GM20431 (cell line): Measurements from ENCODE around the gene TMEM183A.

Experiments used
- in situ Hi-C: fragments of 300-500 bp; cut with MseI, MboI; formaldehyde crosslinking; loops from one replicate; pipeline ENCODE4 v1.15.0; 2020; ENCODE audit warnings: low sequenced_read_pairs; ENCODE audit not compliant: unreplicated experiment

TMEM183A gene

DNA sequence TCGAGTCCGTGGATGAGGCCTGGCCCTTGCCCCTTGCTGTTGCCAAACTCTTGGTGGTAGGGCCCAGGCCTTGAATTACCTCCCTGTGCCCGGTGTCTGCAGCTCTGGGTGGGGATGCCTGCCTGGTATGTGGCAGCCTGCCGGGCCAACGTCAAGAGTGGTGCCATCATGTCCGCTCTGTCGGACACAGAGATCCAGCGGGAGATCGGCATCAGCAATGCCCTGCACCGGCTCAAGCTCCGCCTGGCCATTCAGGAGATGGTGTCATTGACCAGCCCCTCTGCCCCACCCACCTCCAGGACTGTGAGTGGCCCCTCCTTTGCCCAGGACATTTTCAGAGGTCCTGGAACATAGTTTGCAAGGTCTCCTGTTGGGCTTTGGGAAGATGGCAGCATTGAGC is 52.9 kb downstream of the TMEM183A start:
- in situ Hi-C loops: no loop called here

DNA sequence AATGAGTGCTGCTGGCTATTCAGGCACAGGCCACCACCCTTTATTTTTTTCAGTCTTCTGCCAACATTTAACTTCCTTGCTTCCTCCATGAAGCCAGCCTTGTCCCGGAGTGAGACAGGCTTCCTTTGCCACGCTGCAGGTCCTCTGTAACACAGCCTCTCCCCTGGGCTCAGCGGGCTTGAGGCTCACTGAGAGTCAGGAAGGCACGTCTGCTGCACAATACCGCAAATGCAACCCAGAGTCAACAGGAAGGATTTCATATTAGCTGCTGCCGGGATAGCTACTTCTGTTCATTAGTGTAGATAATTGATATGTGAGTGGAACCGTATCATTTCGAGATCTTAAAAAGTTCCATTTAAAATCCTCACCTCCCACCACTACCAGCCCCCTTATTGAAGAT is 56.1 kb downstream of the TMEM183A start:
- in situ Hi-C loops: no loop called here

DNA sequence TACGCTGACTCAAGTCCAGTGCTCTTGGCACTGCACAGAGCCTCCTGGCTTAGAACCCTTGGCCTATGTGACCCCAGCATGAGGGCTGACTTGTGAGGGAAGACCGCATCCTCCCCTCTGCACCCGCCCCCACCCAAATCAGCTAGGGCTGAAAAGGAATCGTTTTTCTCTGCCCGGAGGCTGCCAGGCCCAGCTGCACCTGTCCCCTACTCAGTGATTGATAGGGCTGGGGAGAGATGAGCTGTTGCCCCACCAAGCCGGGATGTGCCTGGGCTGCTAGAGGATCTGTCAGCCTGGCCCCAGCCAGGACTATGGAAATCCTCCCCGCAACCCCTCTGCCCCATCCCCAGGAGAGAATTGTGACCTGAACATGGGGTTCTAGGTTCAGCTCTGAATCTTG is 58.0 kb downstream of the TMEM183A start:
- in situ Hi-C loops: no loop called here

DNA sequence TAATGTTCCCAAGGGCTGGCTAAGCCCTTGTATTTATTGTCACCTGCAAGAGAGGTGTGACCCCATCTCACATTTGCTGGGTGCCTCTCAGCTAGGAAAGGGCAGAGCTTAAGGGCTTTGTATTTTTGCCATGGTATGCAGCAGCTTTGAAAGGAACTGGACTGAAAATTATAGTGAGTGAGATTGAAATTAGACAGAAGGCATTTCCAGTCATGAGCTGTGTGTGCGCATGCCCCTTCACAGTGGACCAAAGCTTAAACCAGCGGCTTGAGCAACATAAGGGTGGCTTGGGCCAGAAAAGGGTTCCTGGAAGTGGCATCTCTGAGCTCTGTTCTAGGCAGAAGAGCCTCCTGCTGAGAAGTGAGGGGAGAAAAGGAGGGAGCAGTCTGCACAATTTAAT is 58.8 kb downstream of the TMEM183A start:
- in situ Hi-C loops: no loop called here

DNA sequence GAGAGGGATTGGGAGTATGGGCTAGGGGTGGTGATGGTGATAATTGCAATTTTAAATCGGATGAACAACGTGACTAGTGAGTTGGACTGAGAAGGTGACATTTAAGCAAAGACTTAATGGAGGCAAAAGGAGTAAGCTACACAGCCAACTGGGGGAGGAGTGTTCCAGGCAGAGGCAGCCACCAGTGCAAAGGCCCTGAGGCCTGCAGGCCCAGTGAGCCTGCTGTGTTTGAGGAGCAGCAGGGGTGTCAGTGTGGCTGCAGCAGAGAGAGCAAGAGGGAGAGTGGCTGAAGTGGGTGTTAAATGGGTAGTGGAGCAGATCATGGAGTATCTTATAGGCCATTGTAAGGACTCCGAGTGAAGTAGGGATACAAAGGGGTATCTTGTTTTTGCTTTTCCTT is 59.8 kb downstream of the TMEM183A start:
- in situ Hi-C loops: no loop called here

DNA sequence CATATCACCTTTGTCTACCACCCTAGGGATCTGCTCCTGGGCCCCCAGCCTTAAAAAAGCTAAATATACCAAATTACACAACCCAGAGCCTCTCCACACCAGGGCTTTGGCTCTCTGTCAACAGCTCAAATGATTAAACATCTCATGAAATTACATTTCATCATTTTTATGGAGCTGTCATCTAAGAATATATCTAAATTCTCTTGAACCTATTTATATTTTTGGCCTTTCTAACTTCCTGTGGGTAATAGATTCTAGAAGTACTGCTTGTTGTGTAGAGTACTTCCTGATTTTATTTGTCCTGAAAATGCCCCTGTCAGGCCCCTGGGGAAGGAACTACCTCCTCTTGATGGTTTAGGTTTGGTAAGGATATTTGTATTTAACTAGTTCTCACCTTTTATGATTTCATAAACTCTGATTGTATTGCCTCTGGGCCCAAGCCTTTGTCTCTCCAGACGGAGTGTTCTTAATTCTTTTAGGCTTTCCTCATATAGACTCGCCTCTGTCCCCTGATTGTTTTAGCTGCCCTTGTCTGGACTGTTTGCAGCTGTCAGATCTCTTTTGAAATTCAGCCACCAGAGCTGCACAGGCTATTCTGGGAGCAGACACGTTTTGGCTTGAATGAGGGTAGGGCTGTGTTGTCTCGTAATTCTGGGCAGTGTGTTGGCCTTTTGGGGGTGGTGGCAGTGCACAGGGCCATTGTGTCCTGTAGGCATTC is 62.0 kb downstream of the TMEM183A start:
- in situ Hi-C loops: no loop called here

DNA sequence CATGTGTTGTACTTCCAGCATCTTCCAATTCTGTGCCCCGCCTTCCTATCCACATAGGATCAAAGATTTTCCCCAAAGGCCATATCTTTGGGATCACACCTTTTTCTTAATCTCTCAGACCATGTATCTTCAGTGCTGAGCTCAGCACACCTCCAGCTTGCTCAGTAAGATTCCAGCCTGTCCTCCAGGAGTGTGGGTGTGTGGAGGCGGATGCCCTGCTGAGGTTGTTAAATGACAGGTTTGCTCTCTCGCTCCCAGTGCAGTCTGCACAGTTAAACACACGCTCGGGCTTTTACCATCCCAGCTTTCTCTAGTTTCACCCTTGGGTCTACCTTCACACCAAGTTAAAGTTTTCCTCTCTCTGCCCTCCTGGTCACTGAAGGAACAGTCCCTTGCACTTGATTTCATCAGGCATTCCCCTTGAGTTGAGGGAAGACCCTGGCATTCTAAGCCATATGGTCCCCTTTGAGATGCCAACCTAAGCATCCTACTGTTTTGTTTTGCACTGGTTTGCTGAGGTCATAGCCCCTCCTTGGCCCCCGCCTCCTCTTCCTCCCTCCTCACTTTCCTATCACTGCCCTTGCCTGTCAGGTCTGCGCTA is 64.9 kb downstream of the TMEM183A start:
- in situ Hi-C loops: no loop called here

DNA sequence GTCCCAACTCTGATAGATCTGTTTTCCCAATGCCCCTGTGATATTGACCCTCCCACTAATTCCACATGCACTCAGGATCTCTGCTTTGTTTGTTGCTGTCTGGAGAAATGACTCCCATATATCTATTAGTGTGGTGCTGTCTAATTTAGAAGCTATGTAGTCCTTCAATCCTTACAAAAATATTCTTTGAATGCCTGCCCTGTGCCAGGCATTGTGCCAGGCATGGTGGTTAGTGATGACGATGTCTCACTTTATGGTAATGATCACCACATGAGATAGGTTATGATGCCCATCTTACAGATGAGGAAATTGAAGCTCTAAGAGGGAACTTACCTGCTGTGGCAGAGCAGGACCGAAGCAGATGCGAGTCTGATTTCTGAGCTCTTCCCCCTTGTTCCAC is 65.7 kb downstream of the TMEM183A start:
- in situ Hi-C loops: no loop called here

DNA sequence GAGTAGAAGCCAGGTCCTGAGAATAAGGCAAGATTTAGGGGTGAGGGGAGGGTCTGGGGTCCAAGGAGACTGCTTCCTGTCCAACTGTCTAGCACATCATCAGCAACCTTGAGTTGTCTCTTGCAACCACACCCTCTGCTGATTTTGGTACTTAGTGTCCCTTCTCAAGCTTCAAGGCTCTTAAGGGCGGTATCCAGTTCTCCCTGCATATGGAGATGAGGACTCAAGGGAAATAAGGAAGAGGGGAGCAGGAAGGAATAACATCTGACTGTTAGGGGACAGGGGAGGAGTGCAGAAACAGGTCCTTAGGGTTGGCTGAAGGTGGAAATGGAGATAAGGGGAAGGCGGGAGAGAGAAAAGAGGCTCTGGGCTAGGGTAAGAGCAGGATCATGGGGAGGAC is 66.3 kb downstream of the TMEM183A start:
- in situ Hi-C loops: no loop called here
